Ovary (tissue), 9 donors: ENCODE data around the gene MYADML2. TPM values are rescaled to one million over a fixed set of nuclear protein-coding genes. Genes with fewer than 3 reads are reported as not detected.
"Not testable (repeated sequence)": the region's sequence is repeated elsewhere in the genome, so short reads cannot be mapped to it uniquely, and the experiment has no call there.

Experiments
- DNase-seq, 5 donors: peaks; one replicate each; pipeline ENCODE4 v3.0.0-alpha.2; 2019 to 2020
- H3K27ac ChIP-seq, 2 donors: fragments of 200-600 bp; one replicate each; pipeline versions ENCODE4 v1.5.1 to v1.8.0; 2019 to 2022
- H3K27me3 ChIP-seq: fragments of 200-600 bp; one replicate; pipeline ENCODE4 v1.8.0; 2022
- H3K36me3 ChIP-seq: fragments of 200-600 bp; sonication (generic); one replicate; pipeline ENCODE4 v1.5.1; 2019
- H3K4me1 ChIP-seq: one replicate; pipeline ENCODE4 v1.8.1; 2013; ENCODE audit warnings: mild to moderate bottlenecking, moderate library complexity; ENCODE audit not compliant: insufficient read depth
- H3K4me3 ChIP-seq: fragments of 200-600 bp; sonication (generic); one replicate; pipeline ENCODE4 v1.5.1; 2017
- H3K9me3 ChIP-seq, 2 donors: fragments of 200-600 bp in 1 of 2; sonication (generic) in 1 of 2; one replicate each; pipeline versions ENCODE4 v1.5.1 to v1.8.1; 2013 to 2019; ENCODE audit warnings: mild to moderate bottlenecking in 1 of 2, moderate library complexity in 1 of 2
- CTCF ChIP-seq, 3 donors: fragments of 450-650 bp in 2 of 3; fragments of 200-600 bp in 1 of 3; IDR thresholded peaks; one replicate each; pipeline versions ENCODE4 v1.5.1 to v1.8.0; 2016 to 2022; ENCODE audit warnings: antibody characterized with exemption in 3 of 3, mild to moderate bottlenecking in 1 of 3
- EP300 ChIP-seq: sonication (generic); formaldehyde crosslinking; IDR thresholded peaks from one replicate; pipeline ENCODE4 v1.6.1; 2017; ENCODE audit warnings: antibody characterized with exemption
- POLR2A ChIP-seq: fragments of 450-650 bp; IDR thresholded peaks from one replicate; pipeline ENCODE4 v1.6.1; 2017; ENCODE audit warnings: antibody characterized with exemption, mild to moderate bottlenecking, moderate library complexity
- WGBS, 3 donors: extraction: QIAGEN DNeasy Blood & Tissue Kit in 1 of 3; methylation state at CpG; one replicate each; pipeline versions ENCODE4 v1.1.5 to v1.1.7; 2013 to 2017; 5-methylcytosine and 5-hydroxymethylcytosine counted together
- intact Hi-C, 4 donors: fragments of 100-400 bp; cut with DNase I; formaldehyde crosslinking; loops; one replicate each; pipeline versions ENCODE4 v1.11.0 to v1.15.1; 2022 to 2023
- polyA plus RNA-seq, 2 donors: library from polyadenylated mRNA; stranded (reverse); fragments of 200-250 nt in 1 of 2; fragments of 350-450 nt in 1 of 2; fragmentation: Illumina TruSeq in 1 of 2; extraction: RNeasy Lipid Tissue Mini Kit (QIAGEN cat#74804) in 1 of 2; gene quantifications; one replicate each; pipeline ENCODE4 v1.2.3, GENCODE V29; 2013 to 2014
- total RNA-seq, 7 donors: library from RNA; depleted of rRNA in 2 of 7; stranded (reverse); fragments of >200 nt in 2 of 7; fragmentation: NEBNext Ultra II Directional in 3 of 7; extraction: Animal tissue kit (Norgen Biotek cat#: 25700) in 3 of 7; gene quantifications; one replicate each; pipeline versions ENCODE4 v1.1.0 to v1.2.4, GENCODE V29; 2016 to 2023
- donor health status: DM: no; HTN: no; CAD: no; lungs with moderate emphysema.
- donor health status: DM: no; HTN: no; CAD: no.
- donor health status: Bipolar disorder and iron deficiency.
- donor health status: DM: yes; HTN: yes; CAD: no.
- donor health status: DM: no; HTN: no; CAD: no.
- donor health status: DM: yes; HTN: yes; CAD: no.

The MYADML2 gene
- total and polyA plus RNA-seq, 9 donors = not detected

GRCh38 chr17:81920612-81921536 lies 26.2 kb downstream of the MYADML2 start:
- Histone ChIP-seq H3K27me3 (no peaks in the 10 kb centered on the region), H3K27ac (no peak overlapping the region), H3K4me1 (peaks cover 25% of the 10 kb centered on the region), H3K36me3 (no peaks in the 10 kb centered on the region), H3K9me3 (no peaks in the 10 kb centered on the region), H3K4me3 (no peak overlapping the region)
- intact Hi-C loops = no loop called here
- TF ChIP-seq CTCF (IDR thresholded peaks at IDR 0.05) = no peak
- no peak for TF ChIP-seq POLR2A
- TF ChIP-seq EP300 = no peak
- DNase-seq = no peak
- 66 to 77% (median 70%) methylated on average over 33 of the region's 33 CpGs for WGBS, 3 donors

GRCh38 chr17:81918832-81919545 lies 28.0 kb downstream of the MYADML2 start:
- TF ChIP-seq CTCF (IDR thresholded peaks at IDR 0.05) = no peak
- no peaks in the 10 kb centered on the region for H3K27me3 ChIP-seq
- H3K27ac ChIP-seq = no peak overlapping the region
- H3K9me3 ChIP-seq = no peaks in the 10 kb centered on the region
- intact Hi-C loops = no loop called here
- H3K4me1 ChIP-seq = peaks cover 19% of the 10 kb centered on the region
- DNase-seq = no peak
- 82 to 83% (median 82%) methylated on average over 14 to 15 of the region's 15 CpGs for WGBS, 3 donors
- no peak overlapping the region for H3K4me3 ChIP-seq
- H3K36me3 ChIP-seq = no peaks in the 10 kb centered on the region

- H3K9me3 ChIP-seq, DNase-seq, H3K27me3 ChIP-seq, intact Hi-C loops, H3K27ac ChIP-seq, H3K36me3 ChIP-seq: not testable (repeated sequence)
- Histone ChIP-seq H3K4me1 (peaks cover 14% of the 10 kb centered on the region), H3K4me3 (peak overlapping the region; percentile 67)
- WGBS, 3 donors = 29 to 34% (median 29%) methylated on average over 9 of the region's 9 CpGs
Observed at GRCh38 chr17:81918333-81918669, 28.7 kb downstream of the MYADML2 start.

- Histone ChIP-seq H3K4me1 (peaks cover 11% of the 10 kb centered on the region), H3K4me3 (peak within 1 kb of the TSS; percentile 67), H3K9me3 (no peaks in the 10 kb centered on the region), H3K36me3 (no peaks in the 10 kb centered on the region), H3K27ac (peak within 1 kb of the TSS in 1 of 2 donors; percentile 55), H3K27me3 (no peaks in the 10 kb centered on the region)
- 0 to 1% (median 1%) methylated on average over 78 to 94 of the region's 94 CpGs for WGBS, 3 donors
- intact Hi-C loops = no loop called here
- DNase-seq = peak; percentile 71 to 85 (median 82)
- TF ChIP-seq POLR2A (no peak), EP300 (no peak), CTCF (IDR thresholded peaks at IDR 0.05) (no peak)
Observed at GRCh38 chr17:81917565-81918332, 29.3 kb downstream of the MYADML2 start, which contains the start of gene SIRT7. SIRT7 (minus strand) TSS chr17:81918176; CDS start chr17:81918131, 45 bp downstream.
